Epithelial cell of proximal tubule (primary cell): Measurements from ENCODE around the gene FBXO24. TPM values are rescaled to one million over a fixed set of nuclear protein-coding genes. Genes with fewer than 3 reads are reported as not detected.

ENCODE experiments used
- DNase-seq: peaks from one replicate; pipeline ENCODE4 v3.0.0-alpha.2; 2011; ENCODE audit warnings: low read depth
- H3K4me3 ChIP-seq: 2 replicates; pipeline ENCODE4 v1.5.1; 2011; ENCODE audit warnings: low read depth, mild to moderate bottlenecking, low read length
- CTCF ChIP-seq: conservative IDR thresholded peaks from 2 replicates; pipeline ENCODE4 v1.5.1; 2012; ENCODE audit warnings: low read depth, mild to moderate bottlenecking, low read length
- total RNA-seq: library from RNA; depleted of rRNA; stranded (reverse); fragments of >200 nt; gene quantifications from 2 replicates; pipeline ENCODE4 v1.2.3, GENCODE V29; 2015

FBXO24 gene
- total RNA-seq, 1 donor from 2014 or later: 1.0 TPM

GRCh38 chr7:100641463-100641859 is 55.3 kb downstream of the FBXO24 start, which contains the start of gene TFR2:
TFR2 (minus strand) TSS chr7:100641552; CDS start chr7:100641509, 43 bp downstream.
- no peak within 1 kb of the TSS for H3K4me3 ChIP-seq
- TF ChIP-seq CTCF: no peak
- DNase-seq: no peak

- DNase-seq: no peak
- no peak overlapping the region for H3K4me3 ChIP-seq
- no peak for TF ChIP-seq CTCF
Measured at GRCh38 chr7:100641860-100642533, 55.9 kb downstream of the FBXO24 start.

- no peak for TF ChIP-seq CTCF
- H3K4me3 ChIP-seq: no peak overlapping the region
- DNase-seq: no peak
Measured at GRCh38 chr7:100642534-100642907, 56.4 kb downstream of the FBXO24 start.

- no peak for TF ChIP-seq CTCF
Measured at GRCh38 chr7:100649826-100650565, 63.9 kb downstream of the FBXO24 start.

More at GRCh38 chr7:100649826-100650565, 63.9 kb downstream of the FBXO24 start:
- H3K4me3 ChIP-seq: no peak overlapping the region
- DNase-seq: no peak

Other genes with a start within 250 kb of the FBXO24 start
- gene PILRB, start 228.2 kb upstream of the FBXO24 start, total RNA-seq: 14.3 and 14.5 TPM in 2 replicates
- not detected in 2 replicates for gene PILRA, start 212.8 kb upstream of the FBXO24 start, total RNA-seq
- gene ZCWPW1, start 157.6 kb upstream of the FBXO24 start, total RNA-seq: 0.65 and 3.8 TPM in 2 replicates
- 26.5 and 34.1 TPM in 2 replicates for gene MEPCE, start 156.5 kb upstream of the FBXO24 start, total RNA-seq
- gene PPP1R35, start 149.8 kb upstream of the FBXO24 start, total RNA-seq: 78.6 and 127 TPM in 2 replicates
- 0.65 TPM in 1 of 2 replicates, not detected in the other for gene SPACDR, start 122.1 kb upstream of the FBXO24 start, total RNA-seq
- 36.6 and 45.4 TPM in 2 replicates for gene TSC22D4, start 107.1 kb upstream of the FBXO24 start, total RNA-seq
- gene NYAP1, start 102.4 kb upstream of the FBXO24 start, total RNA-seq: 0.72 and 1.2 TPM in 2 replicates
- 10.9 and 17.4 TPM in 2 replicates for gene AGFG2, start 47.1 kb upstream of the FBXO24 start, total RNA-seq
- 1.7 TPM in 1 of 2 replicates, not detected in the other for gene SAP25, start 12.4 kb upstream of the FBXO24 start, total RNA-seq
- gene LRCH4, start 199 bp upstream of the FBXO24 start, total RNA-seq: 36.8 and 62.0 TPM in 2 replicates
- 1.4 and 4.4 TPM in 2 replicates for gene PCOLCE, start 16.0 kb downstream of the FBXO24 start, total RNA-seq
- 12.1 and 17.0 TPM in 2 replicates for gene MOSPD3, start 26.2 kb downstream of the FBXO24 start, total RNA-seq
- gene TFR2, start 55.2 kb downstream of the FBXO24 start, total RNA-seq: 1.1 and 5.9 TPM in 2 replicates
- not detected in 2 replicates for gene ACTL6B, start 70.1 kb downstream of the FBXO24 start, total RNA-seq
- gene GNB2, start 87.4 kb downstream of the FBXO24 start, total RNA-seq: 245 and 295 TPM in 2 replicates
- 8.5 and 14.1 TPM in 2 replicates for gene GIGYF1, start 107.9 kb downstream of the FBXO24 start, total RNA-seq
- 42.7 and 79.3 TPM in 2 replicates for gene POP7, start 119.8 kb downstream of the FBXO24 start, total RNA-seq
- gene EPO, start 134.1 kb downstream of the FBXO24 start, total RNA-seq: not detected in 2 replicates
- gene ZAN, start 147.3 kb downstream of the FBXO24 start, total RNA-seq: not detected in 2 replicates
- 70.3 and 99.1 TPM in 2 replicates for gene EPHB4, start 241.2 kb downstream of the FBXO24 start, total RNA-seq